HG03521 (cell line): Measurements from ENCODE around the gene TMBIM1.

ENCODE experiments used
- ATAC-seq: cut with Tn5 transposase; IDR thresholded peaks from one replicate; pipeline ENCODE4 v1.9.1; 2021; ENCODE audit warnings: mild to moderate bottlenecking, moderate library complexity; ENCODE audit not compliant: unreplicated experiment

The TMBIM1 gene

GRCh38 chr2:218259099-218259961, 33.0 kb downstream of the TMBIM1 start:
- no peak for ATAC-seq

- peak; percentile 69 for ATAC-seq
These were observed 34.8 kb downstream of the TMBIM1 start for GRCh38 chr2:218257390-218257981.

GRCh38 chr2:218256612-218257350, 35.5 kb downstream of the TMBIM1 start:
- ATAC-seq = no peak

- ATAC-seq = no peak
These were observed 36.9 kb downstream of the TMBIM1 start for GRCh38 chr2:218255446-218255845.

- no peak for ATAC-seq
These were observed 39.1 kb downstream of the TMBIM1 start for GRCh38 chr2:218253232-218253625.

GRCh38 chr2:218252509-218253231, 39.6 kb downstream of the TMBIM1 start:
- no peak for ATAC-seq

GRCh38 chr2:218249691-218250090, 42.6 kb downstream of the TMBIM1 start:
- ATAC-seq = no peak

- no peak for ATAC-seq
These were observed 47.1 kb downstream of the TMBIM1 start for GRCh38 chr2:218245214-218245613.

- ATAC-seq = no peak
These were observed 47.6 kb downstream of the TMBIM1 start for GRCh38 chr2:218244665-218245064.

GRCh38 chr2:218244204-218244603, 48.1 kb downstream of the TMBIM1 start:
- ATAC-seq = no peak

- ATAC-seq = no peak
These were observed 53.4 kb downstream of the TMBIM1 start for GRCh38 chr2:218238887-218239286.

GRCh38 chr2:218236829-218237228, 55.5 kb downstream of the TMBIM1 start:
- no peak for ATAC-seq

GRCh38 chr2:218235017-218235416, 57.3 kb downstream of the TMBIM1 start:
- no peak for ATAC-seq

- ATAC-seq = no peak
These were observed 57.8 kb downstream of the TMBIM1 start for GRCh38 chr2:218234521-218234920.

- ATAC-seq = no peak
These were observed 58.8 kb downstream of the TMBIM1 start for GRCh38 chr2:218233543-218233942.

- no peak for ATAC-seq
These were observed 61.4 kb downstream of the TMBIM1 start for GRCh38 chr2:218230882-218231281.

GRCh38 chr2:218229851-218230250, 62.5 kb downstream of the TMBIM1 start:
- no peak for ATAC-seq

GRCh38 chr2:218229239-218229638, 63.1 kb downstream of the TMBIM1 start:
- peak; percentile 77 for ATAC-seq

GRCh38 chr2:218228366-218229090, 63.8 kb downstream of the TMBIM1 start:
- ATAC-seq = no peak

- ATAC-seq = no peak
These were observed 65.4 kb downstream of the TMBIM1 start for GRCh38 chr2:218226903-218227302.
